GM12872 (cell line): ENCODE measurements around the gene CAPZA1.
A peak's percentile ranks its signal among the peaks of the same experiment; 100 is the strongest.

Experiments used
- CTCF ChIP-seq: IDR thresholded peaks from 3 replicates; pipeline ENCODE4 v1.5.1; 2011; ENCODE audit warnings: low read depth, mild to moderate bottlenecking, low read length, moderate library complexity; ENCODE audit not compliant: insufficient read depth

Gene CAPZA1

GRCh38 chr1:112646225-112646624 is 26.6 kb downstream of the CAPZA1 start:
- no peak for TF ChIP-seq CTCF

GRCh38 chr1:112651205-112651604 is 31.6 kb downstream of the CAPZA1 start:
- TF ChIP-seq CTCF: no peak

- no peak for TF ChIP-seq CTCF
Measured at GRCh38 chr1:112665857-112666256, 46.2 kb downstream of the CAPZA1 start.

- no peak for TF ChIP-seq CTCF
Measured at GRCh38 chr1:112666946-112667345, 47.3 kb downstream of the CAPZA1 start.

- no peak for TF ChIP-seq CTCF
Measured at GRCh38 chr1:112672009-112672408, 52.4 kb downstream of the CAPZA1 start.

- TF ChIP-seq CTCF: no peak
Measured at GRCh38 chr1:112672842-112673241, 53.2 kb downstream of the CAPZA1 start.

GRCh38 chr1:112673592-112674439 is 54.2 kb downstream of the CAPZA1 start:
- TF ChIP-seq CTCF: peak; percentile 53; the same call in 2 of the 3 replicates
